H9 (cell line): Measurements from ENCODE around the gene CDC25B. TPM values are rescaled to one million over a fixed set of nuclear protein-coding genes. Genes with fewer than 3 reads are reported as not detected.

Experiments used
- DNase-seq: peaks from one replicate; pipeline ENCODE4 v3.0.0-alpha.2; 2017
- H2AFZ ChIP-seq: one replicate; pipeline ENCODE4 v1.6.1; 2013; ENCODE audit warnings: mild to moderate bottlenecking, low read length, control low read depth, moderate library complexity
- H2AK5ac ChIP-seq: 2 replicates; pipeline ENCODE4 v1.6.1; 2013; ENCODE audit warnings: low read length, control low read depth, mixed read lengths; ENCODE audit not compliant: insufficient read length
- H2BK120ac ChIP-seq: one replicate; pipeline ENCODE4 v1.6.1; 2013; ENCODE audit warnings: low read depth, mild to moderate bottlenecking, low read length, control low read depth, inconsistent platforms; ENCODE audit not compliant: poor library complexity, severe bottlenecking
- H2BK12ac ChIP-seq: 2 replicates; pipeline ENCODE4 v1.6.1; 2013; ENCODE audit warnings: low read length, control low read depth, mixed read lengths, low read depth; ENCODE audit not compliant: insufficient read length
- H2BK15ac ChIP-seq: 2 replicates; pipeline ENCODE4 v1.6.1; 2013; ENCODE audit warnings: low read depth, low read length, control low read depth
- H2BK20ac ChIP-seq: one replicate; pipeline ENCODE4 v1.6.1; 2013; ENCODE audit warnings: low read depth, mild to moderate bottlenecking, low read length, control low read depth, inconsistent platforms; ENCODE audit not compliant: poor library complexity, severe bottlenecking
- H2BK5ac ChIP-seq: 2 replicates; pipeline ENCODE4 v1.6.1; 2013; ENCODE audit warnings: low read length, control low read depth, mixed read lengths; ENCODE audit not compliant: insufficient read length
- H3K14ac ChIP-seq: 2 replicates; pipeline ENCODE4 v1.6.1; 2013; ENCODE audit warnings: low read length, control low read depth; ENCODE audit not compliant: insufficient read depth
- H3K18ac ChIP-seq: 2 replicates; pipeline ENCODE4 v1.6.1; 2013; ENCODE audit warnings: low read depth, mild to moderate bottlenecking, mixed read lengths, low read length, control low read depth; ENCODE audit not compliant: insufficient read length
- H3K23ac ChIP-seq: 2 replicates; pipeline ENCODE4 v1.6.1; 2013; ENCODE audit warnings: low read length, control low read depth, mixed read lengths, low read depth; ENCODE audit not compliant: insufficient read length
- H3K23me2 ChIP-seq: 2 replicates; pipeline ENCODE4 v1.6.1; 2013; ENCODE audit warnings: low read depth, mild to moderate bottlenecking, mixed read lengths, low read length, control low read depth; ENCODE audit not compliant: insufficient read length, poor library complexity, severe bottlenecking
- H3K27ac ChIP-seq: 2 replicates; pipeline ENCODE4 v1.5.1; 2013; ENCODE audit warnings: low read length, control low read depth, mixed read lengths, low read depth; ENCODE audit not compliant: insufficient read length
- H3K27me3 ChIP-seq: 2 replicates; pipeline ENCODE4 v1.6.1; 2013; ENCODE audit warnings: low read length, control low read depth, inconsistent platforms; ENCODE audit not compliant: insufficient read depth
- H3K4ac ChIP-seq: 2 replicates; pipeline ENCODE4 v1.6.1; 2013; ENCODE audit warnings: low read depth, mild to moderate bottlenecking, control low read depth, inconsistent platforms, low read length, moderate library complexity
- H3K4me1 ChIP-seq: 2 replicates; pipeline ENCODE4 v1.6.1; 2013; ENCODE audit warnings: low read length, control low read depth, inconsistent platforms; ENCODE audit not compliant: insufficient read depth
- H3K4me2 ChIP-seq: 2 replicates; pipeline ENCODE4 v1.6.1; 2013; ENCODE audit warnings: low read length, control low read depth, mixed read lengths; ENCODE audit not compliant: insufficient read length, insufficient read depth
- H3K56ac ChIP-seq: 2 replicates; pipeline ENCODE4 v1.6.1; 2013; ENCODE audit warnings: low read depth, mild to moderate bottlenecking, mixed read lengths, low read length, control low read depth; ENCODE audit not compliant: insufficient read length
- H3K79me1 ChIP-seq: 2 replicates; pipeline ENCODE4 v1.6.1; 2013; ENCODE audit warnings: low read depth, mild to moderate bottlenecking, moderate library complexity, low read length, control low read depth, inconsistent platforms; ENCODE audit not compliant: insufficient read depth, poor library complexity, severe bottlenecking
- H3K79me2 ChIP-seq: 2 replicates; pipeline ENCODE4 v1.6.1; 2013; ENCODE audit warnings: low read length, control low read depth, inconsistent platforms; ENCODE audit not compliant: insufficient read depth
- H3K9ac ChIP-seq: 2 replicates; pipeline ENCODE4 v1.6.1; 2013; ENCODE audit warnings: low read length, control low read depth, mixed read lengths; ENCODE audit not compliant: insufficient read length; ENCODE audit errors: extremely low read depth
- H3K9me3 ChIP-seq: one replicate; pipeline ENCODE4 v1.6.1; 2013; ENCODE audit warnings: low read depth, low read length, inconsistent platforms; ENCODE audit not compliant: control insufficient read depth
- H3T11ph ChIP-seq: one replicate; pipeline ENCODE4 v1.6.1; 2013; ENCODE audit warnings: mild to moderate bottlenecking, low read length, control low read depth, inconsistent platforms
- H4K20me1 ChIP-seq: one replicate; pipeline ENCODE4 v1.6.1; 2013; ENCODE audit not compliant: control insufficient read depth, insufficient read length, insufficient read depth
- H4K5ac ChIP-seq: 2 replicates; pipeline ENCODE4 v1.6.1; 2013; ENCODE audit warnings: low read depth, mild to moderate bottlenecking, mixed read lengths, low read length, control low read depth; ENCODE audit not compliant: insufficient read length
- H4K8ac ChIP-seq: replicated peaks from 2 replicates; pipeline ENCODE4 v1.6.1; 2013; ENCODE audit warnings: low read length, control low read depth, mixed read lengths, low read depth; ENCODE audit not compliant: insufficient read length
- H4K91ac ChIP-seq: 2 replicates; pipeline ENCODE4 v1.6.1; 2013; ENCODE audit warnings: low read depth, mild to moderate bottlenecking, moderate library complexity, mixed read lengths, low read length, control low read depth; ENCODE audit not compliant: insufficient read length
- H3K27ac Mint-ChIP-seq, 3 experiments: 2 replicates in 2 of 3; 3 replicates in 1 of 3; pipeline ENCODE4 v1.8.0; 2020 to 2021; ENCODE audit warnings: mixed read lengths in 3 of 3, mild to moderate bottlenecking in 1 of 3, moderate library complexity in 1 of 3
- H3K27me3 Mint-ChIP-seq: 2 replicates; pipeline ENCODE4 v1.8.0; 2021; ENCODE audit warnings: low read depth, mild to moderate bottlenecking, moderate library complexity, mixed read lengths
- H3K36me3 Mint-ChIP-seq, 3 experiments: 2 replicates in 2 of 3; 3 replicates in 1 of 3; pipeline ENCODE4 v1.8.0; 2020 to 2021; ENCODE audit warnings: low read depth in 3 of 3, mixed read lengths in 3 of 3; ENCODE audit not compliant: insufficient read depth in 1 of 3
- H3K4me1 Mint-ChIP-seq, 2 experiments: 2 replicates each; pipeline ENCODE4 v1.8.0; 2020; ENCODE audit warnings: mixed read lengths in 2 of 2
- H3K4me3 Mint-ChIP-seq, 2 experiments: 2 replicates in 1 of 2; 3 replicates in 1 of 2; pipeline ENCODE4 v1.8.0; 2020 to 2021; ENCODE audit warnings: mild to moderate bottlenecking in 2 of 2, mixed read lengths in 2 of 2, moderate library complexity in 1 of 2
- H3K9me3 Mint-ChIP-seq, 2 experiments: 2 replicates in 1 of 2; 3 replicates in 1 of 2; pipeline ENCODE4 v1.8.0; 2020; ENCODE audit warnings: mild to moderate bottlenecking in 2 of 2, mixed read lengths in 2 of 2, moderate library complexity in 1 of 2
- WGBS: extraction: QIAGEN DNeasy Blood & Tissue Kit; methylation state at CpG from one replicate; pipeline ENCODE4 v1.1.7; 2013; ENCODE audit warnings: missing lambda C conversion rate, low lambda C conversion rate, mixed read lengths; ENCODE audit not compliant: insufficient read length; ENCODE audit errors: extremely low coverage; 5-methylcytosine and 5-hydroxymethylcytosine counted together
- total RNA-seq: library from RNA; stranded (reverse); gene quantifications from 2 replicates; pipeline ENCODE4 v1.2.1, GENCODE V29; 2021
- TF ChIP-seq, protein P1 (sequence below): fragments of 200-600 bp; sonication (generic); conservative IDR thresholded peaks from 3 replicates; pipeline ENCODE4 v1.8.0; 2021; ENCODE audit warnings: antibody characterized with exemption, mild to moderate bottlenecking

Gene CDC25B
- total RNA-seq, 1 experiment from 2014 or later = 24.0 TPM

- H3K36me3 Mint-ChIP-seq = peaks cover 5 to 12% (median 8%) of the 10 kb centered on the region in 3 experiments
- Histone ChIP-seq H4K91ac (no peak overlapping the region), H2BK12ac (no peak overlapping the region), H3K4me2 (no peak overlapping the region), H3K79me1 (no peaks in the 10 kb centered on the region), H3K27ac (no peak overlapping the region), H3K27me3 (peaks cover 2% of the 10 kb centered on the region; the same call in 1 of the 2 replicates), H3K23me2 (peaks cover 10% of the 10 kb centered on the region), H2AFZ (no peak overlapping the region), H2BK15ac (no peak overlapping the region), H4K5ac (no peak overlapping the region), H4K20me1 (no peaks in the 10 kb centered on the region), H3K18ac (no peak overlapping the region), H3K9me3 (no peaks in the 10 kb centered on the region), H3K9ac (no peak overlapping the region), H2BK5ac (no peak overlapping the region), H2BK20ac (no peak overlapping the region), H3T11ph (no peak overlapping the region), H2BK120ac (no peak overlapping the region), H3K4me1 (no peaks in the 10 kb centered on the region), H2AK5ac (no peak overlapping the region), H3K23ac (no peak overlapping the region), H3K4ac (no peak overlapping the region), H3K79me2 (no peaks in the 10 kb centered on the region), H3K14ac (no peak overlapping the region), H4K8ac (no peak overlapping the region), H3K56ac (no peak overlapping the region)
- peaks cover 21 to 32% of the 10 kb centered on the region in 2 experiments for H3K4me1 Mint-ChIP-seq
- WGBS = no CpG with 5 or more reads among the region's 17 CpGs
- no peaks in the 10 kb centered on the region for H3K9me3 Mint-ChIP-seq
- peak overlapping the region; percentile 8 to 40; a peak in 4 of 5 replicates for H3K4me3 Mint-ChIP-seq
- peaks cover 38% of the 10 kb centered on the region for H3K27me3 Mint-ChIP-seq
- no peak overlapping the region for H3K27ac Mint-ChIP-seq
- no peak for DNase-seq
- TF ChIP-seq, protein P1, sequence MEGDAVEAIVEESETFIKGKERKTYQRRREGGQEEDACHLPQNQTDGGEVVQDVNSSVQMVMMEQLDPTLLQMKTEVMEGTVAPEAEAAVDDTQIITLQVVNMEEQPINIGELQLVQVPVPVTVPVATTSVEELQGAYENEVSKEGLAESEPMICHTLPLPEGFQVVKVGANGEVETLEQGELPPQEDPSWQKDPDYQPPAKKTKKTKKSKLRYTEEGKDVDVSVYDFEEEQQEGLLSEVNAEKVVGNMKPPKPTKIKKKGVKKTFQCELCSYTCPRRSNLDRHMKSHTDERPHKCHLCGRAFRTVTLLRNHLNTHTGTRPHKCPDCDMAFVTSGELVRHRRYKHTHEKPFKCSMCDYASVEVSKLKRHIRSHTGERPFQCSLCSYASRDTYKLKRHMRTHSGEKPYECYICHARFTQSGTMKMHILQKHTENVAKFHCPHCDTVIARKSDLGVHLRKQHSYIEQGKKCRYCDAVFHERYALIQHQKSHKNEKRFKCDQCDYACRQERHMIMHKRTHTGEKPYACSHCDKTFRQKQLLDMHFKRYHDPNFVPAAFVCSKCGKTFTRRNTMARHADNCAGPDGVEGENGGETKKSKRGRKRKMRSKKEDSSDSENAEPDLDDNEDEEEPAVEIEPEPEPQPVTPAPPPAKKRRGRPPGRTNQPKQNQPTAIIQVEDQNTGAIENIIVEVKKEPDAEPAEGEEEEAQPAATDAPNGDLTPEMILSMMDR = no peak
Observed at GRCh38 chr20:3784216-3784853, 11.8 kb upstream of the CDC25B start.
